Measurements from ENCODE around the gene FHDC1.
"Not testable (repeated sequence)": the region's sequence is repeated elsewhere in the genome, so short reads cannot be mapped to it uniquely, and the experiment has no call there.

Gene FHDC1, protein sequence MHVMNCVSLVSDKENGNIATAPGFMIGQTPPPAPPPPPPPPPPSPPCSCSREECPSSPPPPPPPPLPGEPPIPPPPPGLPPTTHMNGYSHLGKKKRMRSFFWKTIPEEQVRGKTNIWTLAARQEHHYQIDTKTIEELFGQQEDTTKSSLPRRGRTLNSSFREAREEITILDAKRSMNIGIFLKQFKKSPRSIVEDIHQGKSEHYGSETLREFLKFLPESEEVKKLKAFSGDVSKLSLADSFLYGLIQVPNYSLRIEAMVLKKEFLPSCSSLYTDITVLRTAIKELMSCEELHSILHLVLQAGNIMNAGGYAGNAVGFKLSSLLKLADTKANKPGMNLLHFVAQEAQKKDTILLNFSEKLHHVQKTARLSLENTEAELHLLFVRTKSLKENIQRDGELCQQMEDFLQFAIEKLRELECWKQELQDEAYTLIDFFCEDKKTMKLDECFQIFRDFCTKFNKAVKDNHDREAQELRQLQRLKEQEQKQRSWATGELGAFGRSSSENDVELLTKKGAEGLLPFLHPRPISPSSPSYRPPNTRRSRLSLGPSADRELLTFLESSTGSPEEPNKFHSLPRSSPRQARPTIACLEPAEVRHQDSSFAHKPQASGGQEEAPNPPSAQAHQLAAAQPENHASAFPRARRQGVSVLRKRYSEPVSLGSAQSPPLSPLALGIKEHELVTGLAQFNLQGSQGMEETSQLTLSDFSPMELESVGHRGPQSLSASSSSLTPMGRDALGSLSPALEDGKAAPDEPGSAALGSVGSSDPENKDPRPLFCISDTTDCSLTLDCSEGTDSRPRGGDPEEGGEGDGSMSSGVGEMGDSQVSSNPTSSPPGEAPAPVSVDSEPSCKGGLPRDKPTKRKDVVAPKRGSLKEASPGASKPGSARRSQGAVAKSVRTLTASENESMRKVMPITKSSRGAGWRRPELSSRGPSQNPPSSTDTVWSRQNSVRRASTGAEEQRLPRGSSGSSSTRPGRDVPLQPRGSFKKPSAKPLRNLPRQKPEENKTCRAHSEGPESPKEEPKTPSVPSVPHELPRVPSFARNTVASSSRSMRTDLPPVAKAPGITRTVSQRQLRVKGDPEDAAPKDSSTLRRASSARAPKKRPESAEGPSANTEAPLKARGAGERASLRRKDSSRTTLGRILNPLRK

DNA sequence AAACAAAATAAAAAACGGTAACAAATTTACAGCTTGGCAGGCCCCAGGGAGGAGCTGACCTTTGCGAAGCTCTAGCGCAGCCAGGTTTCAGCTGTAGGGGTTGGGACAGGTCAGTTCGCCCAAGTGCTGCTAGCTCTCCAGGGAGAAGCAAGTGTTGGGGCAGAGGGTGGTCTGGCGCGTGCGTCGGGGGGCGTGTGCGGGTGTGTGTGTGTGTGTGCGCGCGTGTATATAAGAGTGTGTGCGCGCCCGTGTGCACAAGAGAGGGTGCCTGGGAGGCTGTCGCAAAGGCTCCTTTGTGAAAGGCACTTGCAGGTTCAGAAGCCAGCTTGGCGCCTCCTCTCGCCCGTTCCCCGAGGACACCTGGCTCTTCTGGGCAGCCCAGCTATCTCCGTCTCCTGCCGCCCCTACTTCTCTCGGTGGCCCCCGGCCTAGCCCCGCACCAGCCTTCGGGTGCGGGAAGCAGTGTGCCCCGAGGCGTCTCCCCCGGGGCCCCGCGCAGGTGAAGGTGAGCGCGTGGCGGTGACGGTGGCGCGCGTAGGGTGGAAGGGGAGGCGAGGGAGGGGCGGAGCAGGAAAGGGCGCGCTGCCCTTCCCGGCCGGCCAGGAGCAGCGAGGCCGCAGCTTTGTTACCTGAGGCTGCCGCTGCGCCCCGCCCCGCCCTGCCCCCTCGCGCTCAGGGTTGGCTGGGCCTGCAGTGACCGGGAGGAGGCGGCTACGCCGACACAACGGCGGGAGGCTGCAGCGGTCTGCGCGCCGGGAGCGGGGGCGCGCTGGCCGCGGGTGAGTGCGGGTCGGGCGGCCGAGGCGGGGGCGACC is at the start of gene FHDC1:
FHDC1 (plus strand) TSS at position 693 of the 815 bp plus-strand sequence. CDS start 6,735 bp downstream, outside the sequence.
- no peak for DNase-seq

- DNase-seq: no peak
Observed at GRCh38 chr4:152887981-152888380, 48.1 kb upstream of the FHDC1 start.

GRCh38 chr4:152892974-152893373 is 43.1 kb upstream of the FHDC1 start:
- no peak for DNase-seq

GRCh38 chr4:152894673-152895072 is 41.5 kb upstream of the FHDC1 start:
- no peak for DNase-seq

GRCh38 chr4:152896811-152897210 is 39.3 kb upstream of the FHDC1 start:
- DNase-seq: no peak

DNA sequence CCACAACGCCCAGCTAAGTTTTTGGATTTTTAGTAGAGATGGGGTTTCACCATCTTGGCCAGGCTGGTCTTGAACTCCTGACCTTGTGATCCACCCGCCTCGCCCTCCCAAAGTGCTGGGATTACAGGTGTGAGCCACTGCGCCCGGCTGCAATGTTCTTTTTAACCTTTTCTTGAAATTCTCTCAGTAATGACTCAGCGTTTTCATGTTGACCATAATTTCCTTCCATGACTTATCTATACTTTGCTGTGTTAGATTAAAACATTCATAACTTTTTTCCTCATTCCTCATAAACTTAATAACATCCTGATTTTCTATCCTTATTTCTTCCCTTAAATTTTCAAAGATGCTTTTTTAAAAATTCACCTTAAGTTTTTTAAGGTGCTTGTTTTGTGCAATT is 38.0 kb upstream of the FHDC1 start:
- DNase-seq: not testable (repeated sequence)

DNA sequence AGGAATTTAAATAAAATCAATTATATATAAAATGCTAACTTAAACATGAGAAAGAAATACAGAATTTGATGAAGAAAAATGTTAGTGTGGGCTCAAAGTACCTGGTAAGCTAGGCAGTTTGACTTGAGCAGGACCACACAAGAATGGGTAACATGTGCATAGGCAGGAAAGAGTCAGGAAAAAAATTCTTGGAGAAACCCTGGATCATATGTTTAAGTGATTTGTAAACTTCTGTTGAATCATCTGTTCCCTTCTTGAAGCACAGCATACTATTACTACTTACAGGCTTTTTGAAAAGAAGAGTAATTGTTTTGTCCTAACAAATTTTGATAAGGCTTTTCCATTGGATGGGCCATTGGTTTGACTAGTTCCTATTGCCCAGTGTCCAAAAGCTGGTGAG is 37.5 kb upstream of the FHDC1 start:
- DNase-seq: no peak

- DNase-seq: no peak
Observed at GRCh38 chr4:152900395-152900794, 35.7 kb upstream of the FHDC1 start.

DNA sequence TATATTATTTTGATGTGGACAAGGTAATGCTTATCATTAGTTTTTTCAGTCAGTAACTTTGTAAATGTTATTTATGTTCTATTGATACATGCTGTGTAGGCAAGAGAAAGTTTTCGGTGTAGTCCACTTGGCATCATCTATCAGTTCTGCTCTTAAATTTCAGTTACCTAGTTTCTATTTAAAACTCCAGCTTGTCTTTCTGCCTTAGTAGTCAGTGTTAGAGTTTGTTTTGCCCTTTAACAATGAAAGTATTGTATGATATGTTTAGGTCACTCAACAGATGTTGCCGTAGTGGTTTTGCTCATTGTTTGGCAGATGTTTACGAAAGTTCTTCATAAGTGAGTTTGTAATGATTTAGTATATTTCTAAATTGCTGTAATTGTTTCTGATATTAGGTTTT is 34.9 kb upstream of the FHDC1 start:
- DNase-seq: no peak

- no peak for DNase-seq
Observed at GRCh38 chr4:152903658-152904057, 32.5 kb upstream of the FHDC1 start.

GRCh38 chr4:152909901-152910300 is 26.2 kb upstream of the FHDC1 start:
- DNase-seq: no peak

GRCh38 chr4:152910521-152910920 is 25.6 kb upstream of the FHDC1 start:
- no peak for DNase-seq

- no peak for DNase-seq
Observed at GRCh38 chr4:152917543-152918395, 18.4 kb upstream of the FHDC1 start.

DNA sequence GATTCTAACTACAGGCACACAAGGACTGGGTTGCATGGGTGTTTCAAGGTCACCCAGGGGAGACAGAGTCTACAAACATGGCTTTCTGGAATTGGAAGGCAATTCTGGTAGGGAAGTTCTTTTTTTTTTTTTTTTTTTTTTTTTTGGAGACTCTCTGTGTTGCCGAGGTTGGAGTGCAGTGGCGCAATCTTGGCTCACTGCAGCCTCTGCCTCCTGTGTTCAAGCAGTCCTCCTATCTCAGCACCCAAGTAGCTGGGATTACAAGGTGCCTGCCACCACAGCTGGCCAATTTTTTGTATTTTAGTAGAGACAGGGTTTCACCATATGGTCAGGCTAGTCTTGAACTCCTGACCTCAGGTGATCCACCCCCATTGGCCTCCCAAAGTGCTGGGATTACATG is 16.3 kb upstream of the FHDC1 start:
- DNase-seq: no peak

- no peak for DNase-seq
Observed at GRCh38 chr4:152920768-152921167, 15.4 kb upstream of the FHDC1 start.

- no peak for DNase-seq
Observed at GRCh38 chr4:152921284-152921683, 14.8 kb upstream of the FHDC1 start.

GRCh38 chr4:152925851-152926250 is 10.3 kb upstream of the FHDC1 start:
- no peak for DNase-seq

DNA sequence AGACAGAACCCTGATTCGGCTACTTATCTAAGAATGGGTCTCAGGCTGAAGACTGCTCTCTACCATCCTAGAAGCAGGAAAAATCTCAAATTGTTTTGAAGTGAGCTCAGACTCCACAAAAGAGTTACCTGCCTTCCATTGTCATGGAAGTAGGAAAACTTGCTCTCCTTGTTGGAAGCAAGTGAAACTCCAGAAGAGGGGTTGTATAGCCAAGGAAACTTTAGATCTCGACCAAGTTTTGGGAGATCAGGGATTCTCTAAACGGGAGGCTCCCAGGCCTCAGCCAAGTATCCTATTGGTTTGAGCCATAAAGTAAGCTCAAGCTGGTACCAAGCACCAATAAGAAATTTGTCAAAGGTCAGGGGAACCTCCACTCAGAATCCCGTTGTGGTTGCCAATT is 9.2 kb upstream of the FHDC1 start:
- no peak for DNase-seq

DNA sequence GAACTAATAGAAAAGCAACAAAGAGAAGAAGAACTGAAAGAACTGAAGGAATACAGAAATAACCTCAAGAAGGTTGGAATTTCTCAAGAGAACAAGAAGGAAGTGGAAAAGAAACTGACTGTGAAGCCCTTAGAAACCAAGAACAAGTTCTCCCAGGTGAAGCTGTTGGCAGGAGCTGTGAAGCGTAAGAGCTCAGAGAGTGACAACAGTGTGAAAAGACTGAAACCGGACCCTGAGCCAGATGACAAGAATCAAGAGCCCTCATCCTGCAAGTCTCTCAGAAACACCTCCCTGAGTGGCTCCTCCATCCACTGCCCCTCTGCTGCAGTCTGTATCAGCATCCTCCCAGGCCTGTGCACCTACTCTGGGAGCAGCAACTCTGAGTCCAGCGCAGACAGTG is 8.4 kb upstream of the FHDC1 start:
- DNase-seq: no peak

DNA sequence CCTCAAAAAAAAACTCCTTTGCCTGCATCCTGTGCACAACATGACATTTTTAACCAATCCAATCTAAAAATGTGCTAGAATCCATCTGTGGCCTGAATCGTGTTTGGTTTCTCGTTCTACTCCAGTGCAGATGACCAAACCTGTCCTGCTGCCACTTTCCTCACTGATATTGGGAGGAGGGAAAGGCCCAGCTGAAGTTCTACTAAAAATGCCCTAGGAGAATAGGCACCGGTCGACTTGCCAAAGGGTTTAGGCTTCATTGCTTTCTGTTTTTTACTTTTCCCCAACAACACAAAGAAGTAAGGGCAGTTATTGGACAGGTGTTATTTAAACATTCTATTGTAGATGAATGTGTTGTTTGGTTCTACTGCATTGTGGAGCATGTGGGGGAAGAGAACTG is 7.8 kb upstream of the FHDC1 start:
- no peak for DNase-seq

GRCh38 chr4:152929888-152930287 is 6.2 kb upstream of the FHDC1 start:
- DNase-seq: no peak

GRCh38 chr4:152935143-152935542 is 980 bp upstream of the FHDC1 start:
- DNase-seq: no peak
